K562 (cell line): ENCODE data around the gene MAP1LC3A. TPM values are rescaled to one million over a fixed set of nuclear protein-coding genes. Genes with fewer than 3 reads are reported as not detected.
A peak's percentile ranks its signal among the peaks of the same experiment; 100 is the strongest.

ENCODE experiments used
- ATAC-seq: fragments of 200-7000 bp; cut with Tn5 transposase; 3 replicates; pipeline ENCODE4 v1.9.1; 2020; ENCODE audit warnings: moderate library complexity
- BruUV-seq: library from RNA; stranded (reverse); fragments of 400-500 nt; replicated peaks from 2 replicates; lab custom pipeline; 2021; lab: Mats Ljungman, UMichigan
- CTCF ChIA-PET: fragments of 300-600 bp; formaldehyde crosslinking; extraction: SDS; loops from one replicate; lab custom pipeline; 2021; ENCODE audit warnings: low intra/inter-chr PET ratio; lab: Yijun Ruan, JAX
- POLR2A ChIA-PET: fragments of 300-600, 350-650 bp; sonication (Branson Sonifier 250); formaldehyde crosslinking; extraction: SDS; loops from one replicate; lab custom pipeline; 2021; ENCODE audit warnings: antibody characterized with exemption, inconsistent platforms; lab: Yijun Ruan, JAX
- DNase-seq, 4 experiments: peaks; one replicate each; pipeline versions ENCODE4 v3.0.0 to v3.0.0-alpha.2; 2011 to 2018; ENCODE audit warnings: low spot score in 3 of 4, mixed read lengths in 3 of 4; ENCODE audit errors: extremely low read depth in 1 of 4
- FAIRE-seq: peaks from 2 replicates; lab custom pipeline; 2011; peaks lifted over from hg19 to GRCh38; lab: Jason Lieb, UNC
- H2AFZ ChIP-seq: 2 replicates; pipeline ENCODE4 v1.6.0; 2011; ENCODE audit warnings: low read depth, low read length, control low read depth, inconsistent platforms
- H3K27ac ChIP-seq: fragments of 200-600 bp; 3 replicates; pipeline ENCODE4 v1.8.0; 2011; ENCODE audit warnings: low read depth, mild to moderate bottlenecking, control low read depth, inconsistent platforms, low read length, moderate library complexity, mixed read lengths; ENCODE audit errors: extremely low read depth
- H3K27me3 ChIP-seq, 2 experiments: fragments of 300-600 bp in 1 of 2; 2 replicates in 1 of 2; 3 replicates in 1 of 2; pipeline versions ENCODE4 v1.6.0 to v1.8.0; 2011; ENCODE audit warnings: inconsistent platforms in 2 of 2, low read length in 2 of 2, mild to moderate bottlenecking in 1 of 2, mixed read lengths in 1 of 2, moderate library complexity in 1 of 2; ENCODE audit not compliant: control insufficient read depth in 2 of 2, insufficient read depth in 2 of 2
- H3K36me3 ChIP-seq: fragments of 300-600 bp; 3 replicates; pipeline ENCODE4 v1.8.0; 2011; ENCODE audit warnings: mild to moderate bottlenecking, low read length, inconsistent platforms; ENCODE audit not compliant: control insufficient read depth, insufficient read depth
- H3K4me1 ChIP-seq, 2 experiments: fragments of 200-600 bp in 1 of 2; replicated peaks in 1 of 2; 2 replicates in 1 of 2; 3 replicates in 1 of 2; pipeline versions ENCODE4 v1.5.1 to v1.8.0; 2011; ENCODE audit warnings: inconsistent platforms in 2 of 2, low read length in 2 of 2, mild to moderate bottlenecking in 1 of 2, mixed read lengths in 1 of 2, moderate library complexity in 1 of 2; ENCODE audit not compliant: control insufficient read depth in 2 of 2, insufficient read depth in 2 of 2
- H3K4me2 ChIP-seq: 2 replicates; pipeline ENCODE4 v1.6.1; 2011; ENCODE audit warnings: low read length, control low read depth, inconsistent platforms, mixed read lengths; ENCODE audit not compliant: insufficient read depth
- H3K4me3 ChIP-seq: fragments of 200-600 bp; sonication (generic), shearing (Covaris generic); 2 replicates; pipeline ENCODE4 v1.5.1; 2016; ENCODE audit warnings: control low read depth, inconsistent platforms
- H3K79me2 ChIP-seq: fragments of 200-600 bp; 3 replicates; pipeline ENCODE4 v1.8.0; 2011; ENCODE audit warnings: low read length, inconsistent platforms; ENCODE audit not compliant: control insufficient read depth, insufficient read depth
- H3K9ac ChIP-seq, 2 experiments: 2 replicates each; pipeline versions ENCODE4 v1.6.0 to v1.6.1; 2011; ENCODE audit warnings: low read depth in 2 of 2, low read length in 2 of 2, control low read depth in 1 of 2, inconsistent platforms in 1 of 2, mild to moderate bottlenecking in 1 of 2, mixed read lengths in 1 of 2; ENCODE audit not compliant: insufficient read depth in 1 of 2
- H3K9me1 ChIP-seq: one replicate; pipeline ENCODE4 v1.6.0; 2011; ENCODE audit warnings: inconsistent platforms, mild to moderate bottlenecking, low read length, moderate library complexity; ENCODE audit not compliant: control insufficient read depth, insufficient read depth
- H3K9me3 ChIP-seq: replicated peaks from 2 replicates; pipeline ENCODE4 v1.5.1; 2011; ENCODE audit warnings: low read depth, low read length, inconsistent platforms; ENCODE audit not compliant: control insufficient read depth, insufficient read depth
- H4K20me1 ChIP-seq: replicated peaks from 2 replicates; pipeline ENCODE4 v1.6.1; 2011; ENCODE audit warnings: low read length, inconsistent platforms, mixed read lengths; ENCODE audit not compliant: control insufficient read depth, insufficient read depth
- ERF ChIP-seq: fragments of 450-650 bp; formaldehyde crosslinking; IDR thresholded peaks from 2 replicates; pipeline ENCODE4 v1.4.0; 2020; ENCODE audit warnings: mild to moderate bottlenecking, mixed read lengths
- POLR2G ChIP-seq: fragments of 200-400 bp; formaldehyde crosslinking; IDR thresholded peaks from 2 replicates; pipeline ENCODE4 v1.6.1; 2017; ENCODE audit warnings: low read depth, mild to moderate bottlenecking, antibody characterized with exemption, low read length, moderate library complexity
- RBM25 ChIP-seq: fragments of 200-400 bp; formaldehyde crosslinking; IDR thresholded peaks from 2 replicates; pipeline ENCODE4 v1.6.1; 2018; ENCODE audit warnings: low read length, low read depth, moderate library complexity; ENCODE audit not compliant: severe bottlenecking
- WGBS: fragments of 100-300 bp; shearing (Covaris generic); methylation state at CpG from one replicate; pipeline ENCODE4 v1.1.6; 2016; ENCODE audit warnings: low coverage, mixed read lengths; ENCODE audit not compliant: insufficient coverage; ENCODE audit errors: missing lambda C conversion rate; 5-methylcytosine and 5-hydroxymethylcytosine counted together
- in situ Hi-C: fragments of 300-500 bp; cut with MboI; formaldehyde crosslinking; loops from 4 replicates; pipeline ENCODE4 v1.15.0; 2018; ENCODE audit warnings: inconsistent platforms, mixed read lengths
- intact Hi-C: fragments of 100-400 bp; cut with micrococcal nuclease; formaldehyde crosslinking; loops from 2 replicates; pipeline ENCODE4 v1.14.2; 2022
- polyA plus RNA-seq, 8 experiments: library from polyadenylated mRNA; depleted of rRNA in 4 of 8; stranded (reverse) in 5 of 8; unstranded in 3 of 8; fragments of >200 nt; fragmentation: Nextera tagmentation in 2 of 8; fragmentation: Illumina TruSeq in 1 of 8; extraction: Ambion mirVana in 2 of 8; extraction: Trizol in 1 of 8; gene quantifications; 2 replicates each; pipeline versions ENCODE4 v1.2.1 to v1.2.3, GENCODE V29; 2011 to 2014; ENCODE audit warnings: inconsistent platforms in 1 of 8, missing spikeins in 1 of 8
- total RNA-seq, 7 experiments: library from RNA; depleted of rRNA in 6 of 7; stranded (reverse); fragments of >200 nt in 6 of 7; fragmentation: Illumina TruSeq in 2 of 7; extraction: Trizol in 2 of 7; gene quantifications; 2 replicates each; pipeline versions ENCODE4 v1.2.1 to v1.2.3, GENCODE V29; 2011 to 2021; ENCODE audit warnings: low replicate concordance in 1 of 7

MAP1LC3A gene
- total and polyA plus RNA-seq, 9 of the 15 experiments (the other 6 are each of a cell fraction or from before 2014, with no cell fraction given) = 0.27 to 0.38 TPM; not detected in 7

GRCh38 chr20:34558320-34559218 is at the start of gene MAP1LC3A (continued):
- peak; percentile 58 for TF ChIP-seq POLR2G

GRCh38 chr20:34510575-34510974 is 47.9 kb upstream of the MAP1LC3A start:
- Histone ChIP-seq H3K4me2 (no peak overlapping the region), H3K27ac (no peak overlapping the region), H3K36me3 (peaks cover 53% of the 10 kb centered on the region), H3K79me2 (peaks cover 8% of the 10 kb centered on the region; the same call in 2 of the 3 replicates), H3K4me3 (no peak overlapping the region), H2AFZ (no peak overlapping the region), H3K9me1 (no peaks in the 10 kb centered on the region), H3K27me3 (no peaks in the 10 kb centered on the region), H3K4me1 (peaks cover 12% of the 10 kb centered on the region in 2 experiments; a peak in 4 of 5 replicates), H3K9ac (no peak overlapping the region), H3K9me3 (no peaks in the 10 kb centered on the region), H4K20me1 (no peaks in the 10 kb centered on the region)
- DNase-seq (no peak), ATAC-seq (no peak), FAIRE-seq (no peak)
- ChIA-PET CTCF (no interaction called here), POLR2A (no interaction called here)
- in situ Hi-C loops = no loop called here
- 100% methylated on average over 1 of the region's 1 CpG for WGBS
- BruUV-seq = no TSS peak
- TF ChIP-seq ERF (CRISPR knock-in tag) (no peak), RBM25 (peak; percentile 18)
- intact Hi-C loops = no loop called here
